Coronary artery (tissue), 2 donors: ENCODE data around the gene HPSE.
"Not testable (repeated sequence)": the region's sequence is repeated elsewhere in the genome, so short reads cannot be mapped to it uniquely, and the experiment has no call there.

Experiments
- DNase-seq: peaks from one replicate; pipeline ENCODE4 v3.0.0-alpha.2; 2017; ENCODE audit warnings: low spot score
- H3K27ac ChIP-seq, 2 donors: fragments of 200-600 bp; sonication (generic); one replicate each; pipeline ENCODE4 v1.5.1; 2016 to 2019
- H3K4me3 ChIP-seq: fragments of 200-600 bp; sonication (generic); 2 replicates; pipeline ENCODE4 v1.5.1; 2016; ENCODE audit warnings: mild to moderate bottlenecking, moderate library complexity
- CTCF ChIP-seq: fragments of 200-600 bp; sonication (generic); IDR thresholded peaks from one replicate; pipeline ENCODE4 v1.5.1; 2019; ENCODE audit warnings: antibody characterized with exemption

Gene HPSE

GRCh38 chr4:83283181-83283580 lies 51.5 kb downstream of the HPSE start:
- no peak overlapping the region for H3K27ac ChIP-seq
- no peak for DNase-seq
- TF ChIP-seq CTCF = no peak

GRCh38 chr4:83282049-83282535 lies 52.6 kb downstream of the HPSE start:
- no peak for DNase-seq
- TF ChIP-seq CTCF = peak; percentile 45
- Histone ChIP-seq H3K27ac (no peak overlapping the region), H3K4me3 (no peak overlapping the region)

More at GRCh38 chr4:83283181-83283580, 51.5 kb downstream of the HPSE start:
- no peak overlapping the region for H3K4me3 ChIP-seq

GRCh38 chr4:83281307-83281706 lies 53.3 kb downstream of the HPSE start:
- no peak overlapping the region for H3K4me3 ChIP-seq
- no peak for DNase-seq
- H3K27ac ChIP-seq = no peak overlapping the region
- TF ChIP-seq CTCF = no peak

- no peak for TF ChIP-seq CTCF
Observed at GRCh38 chr4:83276299-83277040, 58.2 kb downstream of the HPSE start.

GRCh38 chr4:83273926-83274325 lies 60.7 kb downstream of the HPSE start:
- H3K27ac ChIP-seq, DNase-seq, H3K4me3 ChIP-seq: not testable (repeated sequence)

More at GRCh38 chr4:83276299-83277040, 58.2 kb downstream of the HPSE start:
- no peak for DNase-seq
- no peak overlapping the region for H3K4me3 ChIP-seq
- no peak overlapping the region for H3K27ac ChIP-seq

GRCh38 chr4:83272900-83273299 lies 61.7 kb downstream of the HPSE start:
- TF ChIP-seq CTCF = no peak
- H3K27ac ChIP-seq = no peak overlapping the region
- no peak for DNase-seq
- no peak overlapping the region for H3K4me3 ChIP-seq

GRCh38 chr4:83269256-83269655 lies 65.4 kb downstream of the HPSE start:
- TF ChIP-seq CTCF = no peak
- no peak overlapping the region for H3K27ac ChIP-seq
- DNase-seq = no peak
- no peak overlapping the region for H3K4me3 ChIP-seq
